Measurements from ENCODE around the gene CCDC152. TPM values are rescaled to one million over a fixed set of nuclear protein-coding genes. Genes with fewer than 3 reads are reported as not detected.

Gene CCDC152
- total and polyA plus RNA-seq, 2 experiments from 2014 or later, result 2.8 to 6.4 TPM

DNA sequence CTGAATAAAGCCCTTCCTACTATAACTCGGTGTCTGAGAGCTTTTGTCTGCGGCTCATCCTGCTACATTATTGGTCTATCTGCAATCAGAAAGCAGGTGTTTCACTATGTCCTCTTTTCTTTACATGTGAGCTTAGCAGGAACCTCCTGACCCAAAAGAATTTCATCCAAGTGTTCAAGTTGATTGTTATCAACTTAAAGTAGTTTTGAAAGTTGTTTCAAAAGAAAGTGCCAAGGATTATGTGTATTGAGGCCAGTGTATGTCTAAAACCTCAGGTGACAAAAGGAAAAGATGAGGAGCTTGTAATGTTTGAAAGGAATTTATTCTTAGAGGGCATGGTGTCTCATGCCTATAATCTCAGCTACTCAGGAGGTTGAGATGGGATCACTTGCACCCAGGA is 63.1 kb downstream of the CCDC152 start:
- Histone ChIP-seq H3K79me2 (ENCODE audit: insufficient read depth) (no peaks in the 10 kb centered on the region), H3K9me2 (ENCODE audit: insufficient read depth) (no peaks in the 10 kb centered on the region), H2AFZ (no peak overlapping the region), H3K27me3 (replicated peaks; ENCODE audit: insufficient read depth) (no peaks in the 10 kb centered on the region), H4K20me1 (ENCODE audit: insufficient read depth) (no peaks in the 10 kb centered on the region), H3K27ac (no peak overlapping the region), H3K36me3 (ENCODE audit: low read depth) (no peaks in the 10 kb centered on the region), H3K4me3 (no peak overlapping the region), H3K9ac (no peak overlapping the region), H3K9me3 (ENCODE audit: low read depth) (no peaks in the 10 kb centered on the region), H3K4me2 (ENCODE audit: unreplicated experiment) (no peak overlapping the region), H3F3A (ENCODE audit: insufficient read depth) (no peaks in the 10 kb centered on the region), H3K4me1 (ENCODE audit: insufficient read depth) (no peaks in the 10 kb centered on the region)
- no peak for TF ChIP-seq EZH2 (IDR thresholded peaks at IDR 0.05; ENCODE audit: insufficient read depth, poor library complexity, severe bottlenecking)
- no peak for TF ChIP-seq EZH2phosphoT487 (IDR thresholded peaks at IDR 0.05; ENCODE audit: insufficient read depth, low read depth)
- in situ Hi-C loops (cut with MboI), result no loop called here
- DNase-seq, result no peak
- 44 to 46% methylated on average over 2 of the region's 2 CpGs for WGBS, 2 experiments (ENCODE audit: low coverage in 1 of 2, low lambda C conversion rate in 2 of 2, missing lambda C conversion rate in 2 of 2)

DNA sequence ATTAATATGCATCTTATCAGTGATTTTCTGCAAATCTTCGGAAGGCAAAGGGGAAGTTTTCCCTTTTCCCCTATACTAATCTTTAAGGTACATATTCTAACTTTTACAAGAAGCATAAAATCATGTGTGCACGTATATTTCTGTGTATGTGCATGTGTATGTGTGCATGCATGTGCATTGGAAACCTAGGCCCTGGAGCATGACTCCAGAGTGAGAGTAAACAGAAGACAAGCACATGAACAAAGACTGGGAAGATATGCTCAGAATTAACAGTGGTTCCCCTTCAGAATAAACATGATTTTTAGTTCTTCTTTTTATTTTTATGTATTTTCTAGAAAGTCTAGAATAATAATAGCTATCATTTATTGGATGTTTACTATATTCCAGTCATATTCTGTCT is 65.9 kb downstream of the CCDC152 start:
- TF ChIP-seq EZH2phosphoT487 (IDR thresholded peaks at IDR 0.05; ENCODE audit: insufficient read depth, low read depth), result no peak
- no peak for TF ChIP-seq EZH2 (IDR thresholded peaks at IDR 0.05; ENCODE audit: insufficient read depth, poor library complexity, severe bottlenecking)
- Histone ChIP-seq H2AFZ (no peak overlapping the region), H3K4me1 (ENCODE audit: insufficient read depth) (no peaks in the 10 kb centered on the region), H3K4me2 (ENCODE audit: unreplicated experiment) (no peak overlapping the region), H3K9me3 (ENCODE audit: low read depth) (no peaks in the 10 kb centered on the region), H4K20me1 (ENCODE audit: insufficient read depth) (no peaks in the 10 kb centered on the region), H3K4me3 (no peak overlapping the region), H3K9me2 (ENCODE audit: insufficient read depth) (no peaks in the 10 kb centered on the region), H3K9ac (no peak overlapping the region), H3K27me3 (replicated peaks; ENCODE audit: insufficient read depth) (no peaks in the 10 kb centered on the region), H3K36me3 (ENCODE audit: low read depth) (no peaks in the 10 kb centered on the region), H3K27ac (no peak overlapping the region), H3F3A (ENCODE audit: insufficient read depth) (no peaks in the 10 kb centered on the region), H3K79me2 (ENCODE audit: insufficient read depth) (no peaks in the 10 kb centered on the region)
- 51% methylated on average over 2 of the region's 2 CpGs for WGBS, 2 experiments (ENCODE audit: low coverage in 1 of 2, low lambda C conversion rate in 2 of 2, missing lambda C conversion rate in 2 of 2)
- in situ Hi-C loops (cut with MboI), result no loop called here
- no peak for DNase-seq

DNA sequence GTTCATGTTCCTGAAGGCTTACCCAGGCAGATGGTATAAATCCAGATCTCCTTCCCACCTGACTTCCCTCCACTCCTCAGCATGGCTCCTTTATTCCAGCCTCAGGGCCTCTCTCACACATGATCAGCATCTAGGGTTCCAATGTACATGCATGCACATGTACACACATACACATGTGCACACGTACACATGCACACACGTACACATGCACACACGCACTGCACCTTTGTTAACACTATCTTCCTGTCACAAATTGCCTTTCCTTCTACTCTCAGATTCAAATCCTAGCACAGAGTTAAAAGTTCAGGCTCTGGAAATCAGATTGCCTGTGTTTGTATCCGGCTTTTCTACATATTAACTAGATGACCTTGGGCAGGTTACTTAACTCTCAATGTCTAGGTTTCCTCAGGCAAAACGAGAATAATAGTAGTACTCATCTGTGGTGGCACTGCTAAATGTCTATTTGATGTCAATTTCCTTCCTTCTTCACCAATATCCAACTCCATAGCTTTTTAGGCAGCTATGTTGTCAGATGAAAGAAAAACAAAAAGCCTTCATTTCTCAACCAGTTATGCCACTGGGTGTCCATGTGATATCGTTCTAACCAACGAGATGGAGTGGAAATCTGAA is 67.8 kb downstream of the CCDC152 start:
- H4K20me1 ChIP-seq (ENCODE audit: insufficient read depth), result no peaks in the 10 kb centered on the region
- no peak for DNase-seq
- H3K4me2 ChIP-seq (ENCODE audit: unreplicated experiment), result no peak overlapping the region
- in situ Hi-C loops (cut with MboI), result no loop called here
- WGBS, 2 experiments (ENCODE audit: low coverage in 1 of 2, low lambda C conversion rate in 2 of 2, missing lambda C conversion rate in 2 of 2), result 49 to 52% methylated on average over 7 of the region's 7 CpGs
- no peaks in the 10 kb centered on the region for H3K9me3 ChIP-seq (ENCODE audit: low read depth)
- no peaks in the 10 kb centered on the region for H3K36me3 ChIP-seq (ENCODE audit: low read depth)
- no peak overlapping the region for H3K4me3 ChIP-seq
- no peak for TF ChIP-seq EZH2 (IDR thresholded peaks at IDR 0.05; ENCODE audit: insufficient read depth, poor library complexity, severe bottlenecking)
- no peak overlapping the region for H3K27ac ChIP-seq
- H3K27me3 ChIP-seq (replicated peaks; ENCODE audit: insufficient read depth), result no peaks in the 10 kb centered on the region; the same call in 1 of the 2 replicates
- H2AFZ ChIP-seq, result no peak overlapping the region
- no peaks in the 10 kb centered on the region for H3K79me2 ChIP-seq (ENCODE audit: insufficient read depth)
- no peaks in the 10 kb centered on the region for H3K4me1 ChIP-seq (ENCODE audit: insufficient read depth)
- H3F3A ChIP-seq (ENCODE audit: insufficient read depth), result no peaks in the 10 kb centered on the region
- no peaks in the 10 kb centered on the region for H3K9me2 ChIP-seq (ENCODE audit: insufficient read depth)
- no peak overlapping the region for H3K9ac ChIP-seq

DNA sequence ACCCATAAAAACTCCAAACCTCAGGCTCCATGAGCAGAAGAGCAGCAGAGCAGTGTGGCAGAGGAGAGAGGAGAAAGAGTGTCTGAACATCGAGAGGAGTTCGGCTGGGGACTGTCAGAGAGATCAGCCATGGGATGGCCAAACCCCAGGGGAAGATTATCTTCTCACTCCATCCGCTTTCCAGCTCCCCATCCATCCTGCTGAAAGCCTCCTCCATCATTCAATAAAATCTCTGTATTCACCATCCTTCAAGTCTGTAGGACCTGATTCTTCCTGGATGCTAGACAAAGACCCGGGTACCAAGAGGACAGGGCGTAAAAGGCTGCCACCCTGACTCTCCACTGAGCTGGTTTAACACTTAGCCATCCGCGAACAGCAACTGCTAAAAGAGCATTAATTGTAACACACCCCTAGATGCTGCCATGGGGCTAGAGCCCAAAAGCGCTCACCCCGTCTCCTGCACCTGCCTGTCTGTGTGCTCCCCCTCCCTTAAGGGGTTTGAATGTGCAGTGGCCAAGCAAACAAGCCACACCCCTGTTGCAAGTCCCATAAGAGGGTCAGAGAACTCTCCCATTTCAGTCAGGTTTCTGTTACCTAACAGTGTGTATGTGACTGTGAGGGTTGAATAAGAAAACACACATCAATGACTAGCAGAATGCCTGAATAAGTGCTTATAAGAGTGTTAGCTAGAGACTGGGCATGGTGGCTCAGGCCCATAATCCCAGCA is 69.0 kb downstream of the CCDC152 start:
- Histone ChIP-seq H3K9me2 (ENCODE audit: insufficient read depth) (no peaks in the 10 kb centered on the region), H3K27me3 (replicated peaks; ENCODE audit: insufficient read depth) (no peaks in the 10 kb centered on the region; the same call in 1 of the 2 replicates), H3K9ac (no peak overlapping the region), H3K4me1 (ENCODE audit: insufficient read depth) (no peaks in the 10 kb centered on the region), H3K9me3 (ENCODE audit: low read depth) (no peaks in the 10 kb centered on the region), H4K20me1 (ENCODE audit: insufficient read depth) (no peaks in the 10 kb centered on the region), H3K4me3 (no peak overlapping the region), H2AFZ (no peak overlapping the region), H3F3A (ENCODE audit: insufficient read depth) (no peaks in the 10 kb centered on the region), H3K27ac (no peak overlapping the region), H3K36me3 (ENCODE audit: low read depth) (no peaks in the 10 kb centered on the region), H3K79me2 (ENCODE audit: insufficient read depth) (no peaks in the 10 kb centered on the region), H3K4me2 (ENCODE audit: unreplicated experiment) (no peak overlapping the region)
- 69 to 71% methylated on average over 9 of the region's 9 CpGs for WGBS, 2 experiments (ENCODE audit: low coverage in 1 of 2, low lambda C conversion rate in 2 of 2, missing lambda C conversion rate in 2 of 2)
- in situ Hi-C loops (cut with MboI), result no loop called here
- TF ChIP-seq EZH2 (IDR thresholded peaks at IDR 0.05; ENCODE audit: insufficient read depth, poor library complexity, severe bottlenecking), result no peak
- TF ChIP-seq EZH2phosphoT487 (IDR thresholded peaks at IDR 0.05; ENCODE audit: insufficient read depth, low read depth), result no peak
- no peak for DNase-seq

Data from GM23248 (cell line).